ENCODE measurements around the gene SMPX.

DNA sequence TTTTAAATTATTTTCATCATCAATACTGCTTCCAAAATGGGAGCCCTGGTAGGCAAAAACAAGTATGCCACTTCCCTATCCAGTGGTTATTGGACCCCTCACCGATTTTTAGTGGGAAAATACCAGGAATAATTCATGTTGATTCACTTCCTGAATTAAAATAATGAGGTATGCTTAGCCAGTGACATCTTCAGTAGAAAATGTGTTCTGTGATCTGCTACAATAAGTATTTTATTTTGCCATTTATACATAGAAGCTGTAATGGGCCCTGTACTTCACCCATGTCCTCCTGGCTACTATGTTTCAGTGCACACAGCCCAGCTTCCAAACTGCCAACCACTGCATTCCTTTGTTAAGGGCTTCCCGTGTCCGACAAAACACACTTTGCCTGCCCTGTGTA lies 58.8 kb downstream of the SMPX start:
- TF ChIP-seq, protein P1, sequence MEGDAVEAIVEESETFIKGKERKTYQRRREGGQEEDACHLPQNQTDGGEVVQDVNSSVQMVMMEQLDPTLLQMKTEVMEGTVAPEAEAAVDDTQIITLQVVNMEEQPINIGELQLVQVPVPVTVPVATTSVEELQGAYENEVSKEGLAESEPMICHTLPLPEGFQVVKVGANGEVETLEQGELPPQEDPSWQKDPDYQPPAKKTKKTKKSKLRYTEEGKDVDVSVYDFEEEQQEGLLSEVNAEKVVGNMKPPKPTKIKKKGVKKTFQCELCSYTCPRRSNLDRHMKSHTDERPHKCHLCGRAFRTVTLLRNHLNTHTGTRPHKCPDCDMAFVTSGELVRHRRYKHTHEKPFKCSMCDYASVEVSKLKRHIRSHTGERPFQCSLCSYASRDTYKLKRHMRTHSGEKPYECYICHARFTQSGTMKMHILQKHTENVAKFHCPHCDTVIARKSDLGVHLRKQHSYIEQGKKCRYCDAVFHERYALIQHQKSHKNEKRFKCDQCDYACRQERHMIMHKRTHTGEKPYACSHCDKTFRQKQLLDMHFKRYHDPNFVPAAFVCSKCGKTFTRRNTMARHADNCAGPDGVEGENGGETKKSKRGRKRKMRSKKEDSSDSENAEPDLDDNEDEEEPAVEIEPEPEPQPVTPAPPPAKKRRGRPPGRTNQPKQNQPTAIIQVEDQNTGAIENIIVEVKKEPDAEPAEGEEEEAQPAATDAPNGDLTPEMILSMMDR (conservative IDR thresholded peaks at IDR 0.05 in 1 of 2, IDR thresholded peaks at IDR 0.05 in 1 of 2; ENCODE audit: low read depth in 1 of 2, low read length in 2 of 2): no peak
- TF ChIP-seq EZH2 (IDR thresholded peaks at IDR 0.05; ENCODE audit: low read length, missing control alignments): no peak

All from fibroblast of lung (primary cell).